Progenitor cell of endocrine pancreas (in vitro differentiated cells): Measurements from ENCODE around the gene CFAP43. TPM values are rescaled to one million over a fixed set of nuclear protein-coding genes. Genes with fewer than 3 reads are reported as not detected.
"Not testable (repeated sequence)": the region's sequence is repeated elsewhere in the genome, so short reads cannot be mapped to it uniquely, and the experiment has no call there.

ENCODE experiments used
- DNase-seq: peaks from one replicate; pipeline ENCODE4 v3.0.0; 2021; ENCODE audit warnings: low spot score; ENCODE audit not compliant: unreplicated experiment
- H3K27ac Mint-ChIP-seq: 2 replicates; pipeline ENCODE4 v1.8.0; 2021; ENCODE audit warnings: mild to moderate bottlenecking, moderate library complexity, mixed read lengths
- H3K27me3 Mint-ChIP-seq: 2 replicates; pipeline ENCODE4 v1.8.0; 2021; ENCODE audit warnings: mixed read lengths
- H3K36me3 Mint-ChIP-seq: 2 replicates; pipeline ENCODE4 v1.8.0; 2022; ENCODE audit warnings: mixed read lengths; ENCODE audit not compliant: insufficient read depth
- H3K4me1 Mint-ChIP-seq: 2 replicates; pipeline ENCODE4 v1.8.0; 2021; ENCODE audit warnings: low read depth, mixed read lengths
- H3K4me3 Mint-ChIP-seq: 2 replicates; pipeline ENCODE4 v1.8.0; 2021; ENCODE audit warnings: low read depth, mild to moderate bottlenecking, moderate library complexity, mixed read lengths
- H3K9me3 Mint-ChIP-seq: 2 replicates; pipeline ENCODE4 v1.8.0; 2021; ENCODE audit warnings: low read depth, mixed read lengths
- total RNA-seq: library from RNA; stranded (reverse); gene quantifications from 2 replicates; pipeline ENCODE4 v1.2.1, GENCODE V29; 2021
- TF ChIP-seq, protein P1 (sequence below): fragments of 200-600 bp; sonication (generic); IDR thresholded peaks from one replicate; pipeline ENCODE4 v1.5.0; 2021; ENCODE audit warnings: antibody characterized with exemption, mild to moderate bottlenecking; ENCODE audit not compliant: unreplicated experiment

CFAP43 gene
- total RNA-seq, 1 donor from 2014 or later = 5.4 TPM

DNA sequence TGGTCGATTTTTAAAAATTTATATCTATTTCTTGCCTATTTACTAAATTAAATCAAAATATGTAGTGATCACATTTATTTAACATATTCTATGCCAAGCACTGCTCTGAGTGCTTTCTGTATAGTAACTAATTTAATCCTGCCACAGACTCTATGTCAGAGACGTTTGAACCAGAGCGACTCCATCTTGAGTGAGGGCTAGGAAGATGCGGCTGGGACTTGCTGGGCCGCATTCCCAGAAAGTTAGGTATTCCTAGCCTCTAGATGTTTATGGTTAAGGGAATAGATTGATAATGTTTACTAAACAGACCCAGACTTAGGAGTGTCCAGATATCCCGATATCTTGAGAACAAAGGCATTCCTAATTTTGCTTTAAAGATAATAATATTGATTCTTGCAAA is 19.3 kb upstream of the CFAP43 start:
- DNase-seq = no peak
- Mint-ChIP-seq H3K27ac (no peak overlapping the region), H3K36me3 (no peaks in the 10 kb centered on the region), H3K27me3 (no peaks in the 10 kb centered on the region), H3K4me3 (no peak overlapping the region), H3K4me1 (peaks cover 49% of the 10 kb centered on the region), H3K9me3 (peaks cover 11% of the 10 kb centered on the region)
- TF ChIP-seq, protein P1, sequence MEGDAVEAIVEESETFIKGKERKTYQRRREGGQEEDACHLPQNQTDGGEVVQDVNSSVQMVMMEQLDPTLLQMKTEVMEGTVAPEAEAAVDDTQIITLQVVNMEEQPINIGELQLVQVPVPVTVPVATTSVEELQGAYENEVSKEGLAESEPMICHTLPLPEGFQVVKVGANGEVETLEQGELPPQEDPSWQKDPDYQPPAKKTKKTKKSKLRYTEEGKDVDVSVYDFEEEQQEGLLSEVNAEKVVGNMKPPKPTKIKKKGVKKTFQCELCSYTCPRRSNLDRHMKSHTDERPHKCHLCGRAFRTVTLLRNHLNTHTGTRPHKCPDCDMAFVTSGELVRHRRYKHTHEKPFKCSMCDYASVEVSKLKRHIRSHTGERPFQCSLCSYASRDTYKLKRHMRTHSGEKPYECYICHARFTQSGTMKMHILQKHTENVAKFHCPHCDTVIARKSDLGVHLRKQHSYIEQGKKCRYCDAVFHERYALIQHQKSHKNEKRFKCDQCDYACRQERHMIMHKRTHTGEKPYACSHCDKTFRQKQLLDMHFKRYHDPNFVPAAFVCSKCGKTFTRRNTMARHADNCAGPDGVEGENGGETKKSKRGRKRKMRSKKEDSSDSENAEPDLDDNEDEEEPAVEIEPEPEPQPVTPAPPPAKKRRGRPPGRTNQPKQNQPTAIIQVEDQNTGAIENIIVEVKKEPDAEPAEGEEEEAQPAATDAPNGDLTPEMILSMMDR = no peak

DNA sequence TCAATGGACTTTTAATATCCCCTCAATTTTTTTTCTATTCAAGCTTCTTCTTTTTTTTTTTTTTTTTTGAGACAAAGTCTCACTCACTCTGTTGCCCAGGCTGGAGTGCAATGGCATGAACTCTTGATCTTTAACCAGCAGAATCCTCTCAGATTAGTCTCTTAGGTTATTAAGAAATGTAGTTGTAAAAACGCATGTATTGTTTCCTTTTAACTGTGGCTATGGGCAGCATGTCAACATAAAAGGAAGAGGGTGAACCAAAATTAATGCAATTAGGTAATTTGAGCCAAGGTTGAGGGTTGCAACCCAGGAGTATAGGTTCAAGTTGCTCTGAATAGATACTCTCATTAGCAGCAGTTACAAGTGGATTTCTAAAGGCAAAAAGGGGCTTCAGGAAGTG is 18.2 kb upstream of the CFAP43 start:
- Mint-ChIP-seq H3K4me1 (peaks cover 39% of the 10 kb centered on the region), H3K9me3 (peaks cover 16% of the 10 kb centered on the region), H3K27ac (no peak overlapping the region), H3K4me3 (no peak overlapping the region), H3K27me3 (no peaks in the 10 kb centered on the region), H3K36me3 (no peaks in the 10 kb centered on the region)
- no peak for DNase-seq
- TF ChIP-seq, protein P1 = no peak

DNA sequence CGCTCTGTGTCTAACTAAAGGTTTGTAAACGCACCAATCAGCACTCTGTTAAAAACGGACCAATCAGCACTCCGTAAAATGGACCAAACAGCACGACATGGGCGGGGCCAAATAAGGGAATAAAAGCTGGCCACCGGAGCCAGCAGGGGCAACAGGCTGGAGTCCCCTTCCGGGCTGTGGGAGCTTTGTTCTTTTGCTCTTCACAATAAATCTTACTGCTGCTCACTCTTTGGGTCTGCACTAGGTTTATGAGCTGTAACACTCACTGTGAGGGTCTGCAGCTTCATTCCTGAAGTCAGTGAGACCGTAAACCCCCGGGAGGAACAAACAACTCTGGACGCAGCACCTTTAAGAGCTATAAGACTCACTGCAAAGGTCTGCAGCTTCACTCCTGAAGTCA is 16.8 kb upstream of the CFAP43 start:
- DNase-seq, H3K27ac Mint-ChIP-seq, H3K4me3 Mint-ChIP-seq, H3K27me3 Mint-ChIP-seq, H3K36me3 Mint-ChIP-seq: not testable (repeated sequence)
- Mint-ChIP-seq H3K4me1 (peaks cover 33% of the 10 kb centered on the region), H3K9me3 (peaks cover 16% of the 10 kb centered on the region)

DNA sequence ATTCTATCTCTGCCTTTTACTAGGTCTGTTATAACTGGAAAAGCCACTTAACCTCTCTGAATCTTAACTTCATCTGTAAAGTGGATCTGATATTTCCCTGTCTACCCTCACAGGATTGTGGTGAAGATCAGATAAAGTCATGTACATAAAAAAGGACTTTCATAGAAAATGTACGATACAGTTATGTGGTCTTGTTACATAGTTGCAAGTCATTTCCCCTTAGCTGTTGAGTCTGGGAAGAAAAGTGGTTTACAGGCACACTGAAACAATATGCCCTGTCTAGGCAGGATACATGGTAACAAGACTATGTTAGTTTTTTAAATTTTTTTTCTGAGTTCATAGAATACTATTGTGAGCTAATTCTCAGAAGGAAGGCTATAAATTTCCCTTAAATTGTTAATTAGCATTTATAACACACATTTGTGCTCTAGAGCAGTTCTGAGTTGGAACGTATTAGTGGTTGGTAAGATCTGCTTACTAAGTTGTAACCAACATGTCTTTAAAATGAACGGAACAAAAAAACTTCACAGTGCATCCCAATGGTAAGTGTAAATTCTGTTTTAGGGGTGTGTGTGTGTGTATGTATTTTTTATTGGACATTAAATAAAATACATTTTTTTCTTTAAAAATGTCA is 15.5 kb upstream of the CFAP43 start:
- no peaks in the 10 kb centered on the region for H3K36me3 Mint-ChIP-seq
- peaks cover 16% of the 10 kb centered on the region for H3K9me3 Mint-ChIP-seq
- H3K27me3 Mint-ChIP-seq = no peaks in the 10 kb centered on the region
- TF ChIP-seq, protein P1 = no peak
- H3K4me1 Mint-ChIP-seq = peaks cover 22% of the 10 kb centered on the region
- DNase-seq = no peak
- H3K27ac Mint-ChIP-seq = no peak overlapping the region
- no peak overlapping the region for H3K4me3 Mint-ChIP-seq

DNA sequence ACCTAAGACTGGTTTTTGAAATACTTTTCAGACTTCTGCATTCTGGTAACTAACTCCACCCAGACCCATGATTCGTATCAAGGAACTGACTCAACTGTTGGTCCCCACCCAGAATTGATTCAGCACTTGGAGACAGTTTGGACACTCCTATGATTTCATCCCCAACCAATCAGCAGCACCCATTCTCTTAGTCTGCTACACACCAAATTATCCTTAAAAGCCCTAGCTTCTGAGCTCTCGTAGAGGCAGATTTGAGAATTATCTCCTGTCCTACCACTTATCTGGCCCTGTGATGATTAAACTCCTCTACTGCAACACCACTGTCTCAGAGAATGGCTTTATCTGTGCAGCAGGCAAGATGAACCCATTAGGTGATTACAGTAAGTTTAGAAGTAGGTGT is 14.8 kb upstream of the CFAP43 start:
- TF ChIP-seq, protein P1 = no peak
- H3K36me3 Mint-ChIP-seq = no peaks in the 10 kb centered on the region
- H3K9me3 Mint-ChIP-seq = peaks cover 16% of the 10 kb centered on the region
- no peaks in the 10 kb centered on the region for H3K27me3 Mint-ChIP-seq
- peaks cover 15% of the 10 kb centered on the region for H3K4me1 Mint-ChIP-seq
- no peak overlapping the region for H3K4me3 Mint-ChIP-seq
- no peak for DNase-seq
- H3K27ac Mint-ChIP-seq = no peak overlapping the region

DNA sequence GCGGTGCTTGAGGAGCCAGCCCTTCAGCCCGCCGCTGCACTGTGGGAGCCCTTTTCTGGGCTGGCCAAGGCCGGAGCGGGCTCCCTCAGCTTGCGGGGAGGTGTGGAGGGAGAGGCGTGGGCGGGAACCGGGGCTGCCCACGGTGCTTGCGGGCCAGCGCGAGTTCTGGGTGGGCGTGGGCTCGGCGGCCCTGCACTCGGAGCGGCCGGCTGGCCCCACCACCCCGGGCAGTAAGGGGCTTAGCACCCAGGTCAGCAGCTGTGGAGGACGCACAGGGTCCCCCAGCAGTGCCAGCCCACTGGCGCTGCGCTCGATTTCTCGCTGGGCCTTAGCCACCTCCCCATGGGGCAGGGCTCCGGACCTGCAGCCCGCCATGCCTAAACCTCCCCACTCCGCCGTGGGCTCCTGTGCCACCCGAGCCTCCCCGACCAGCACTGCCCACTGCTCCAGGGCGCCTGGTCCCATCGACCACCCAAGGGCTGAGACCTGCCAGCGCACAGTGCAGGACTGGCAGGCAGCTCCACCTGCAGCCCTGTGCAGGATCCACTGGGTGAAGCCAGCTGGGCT is 13.0 kb upstream of the CFAP43 start:
- peaks cover 16% of the 10 kb centered on the region for H3K9me3 Mint-ChIP-seq
- TF ChIP-seq, protein P1 = no peak
- no peak overlapping the region for H3K4me3 Mint-ChIP-seq
- H3K36me3 Mint-ChIP-seq = no peaks in the 10 kb centered on the region
- H3K4me1 Mint-ChIP-seq = peaks cover 2% of the 10 kb centered on the region
- H3K27ac Mint-ChIP-seq = no peak overlapping the region
- no peak for DNase-seq
- H3K27me3 Mint-ChIP-seq = no peaks in the 10 kb centered on the region
